ENCODE data around the gene ARHGEF37.
"Not testable (repeated sequence)": the region's sequence is repeated elsewhere in the genome, so short reads cannot be mapped to it uniquely, and the experiment has no call there.

Gene ARHGEF37

GRCh38 chr5:149581192-149581861 lies at the start of gene ARHGEF37:
TSS of gene ARHGEF37 (plus strand) at chr5:149581498. CDS start at chr5:149597770, 16,272 bp downstream.
- peak within 1 kb of the TSS; percentile 49 for H3K4me3 ChIP-seq (ENCODE audit: control insufficient read depth, low read depth, low read length)
- peak; percentile 31 for DNase-seq (ENCODE audit: low read depth)
- TF ChIP-seq CTCF (conservative IDR thresholded peaks at IDR 0.05; ENCODE audit: control insufficient read depth, insufficient read depth, low read depth, low read length) = no peak

GRCh38 chr5:149532413-149532812 lies 48.9 kb upstream of the ARHGEF37 start:
- no peak for TF ChIP-seq CTCF (conservative IDR thresholded peaks at IDR 0.05; ENCODE audit: control insufficient read depth, insufficient read depth, low read depth, low read length)
- no peak for DNase-seq (ENCODE audit: low read depth)
- H3K4me3 ChIP-seq (ENCODE audit: control insufficient read depth, low read depth, low read length) = no peak overlapping the region

DNA sequence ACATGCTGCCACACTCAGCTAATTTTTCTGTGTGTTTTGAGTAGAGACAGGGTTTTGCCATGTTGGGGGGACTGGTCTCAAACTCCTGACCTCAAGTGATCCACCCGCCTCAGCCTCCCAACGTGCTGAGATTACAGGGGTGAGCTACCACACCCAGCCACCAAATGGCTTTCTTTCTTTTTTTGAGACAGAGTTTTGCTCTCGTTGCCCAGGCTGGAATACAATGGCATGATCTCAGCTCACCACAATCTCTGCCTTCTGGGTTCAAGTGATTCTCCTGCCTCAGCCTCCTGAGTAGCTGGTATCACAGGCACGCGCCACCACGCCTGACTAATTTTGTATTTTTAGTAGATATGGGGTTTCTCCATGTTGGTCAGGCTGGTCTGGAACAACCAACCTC lies 45.5 kb upstream of the ARHGEF37 start:
- DNase-seq (ENCODE audit: low read depth); H3K4me3 ChIP-seq (ENCODE audit: control insufficient read depth, low read depth, low read length): not testable (repeated sequence)

DNA sequence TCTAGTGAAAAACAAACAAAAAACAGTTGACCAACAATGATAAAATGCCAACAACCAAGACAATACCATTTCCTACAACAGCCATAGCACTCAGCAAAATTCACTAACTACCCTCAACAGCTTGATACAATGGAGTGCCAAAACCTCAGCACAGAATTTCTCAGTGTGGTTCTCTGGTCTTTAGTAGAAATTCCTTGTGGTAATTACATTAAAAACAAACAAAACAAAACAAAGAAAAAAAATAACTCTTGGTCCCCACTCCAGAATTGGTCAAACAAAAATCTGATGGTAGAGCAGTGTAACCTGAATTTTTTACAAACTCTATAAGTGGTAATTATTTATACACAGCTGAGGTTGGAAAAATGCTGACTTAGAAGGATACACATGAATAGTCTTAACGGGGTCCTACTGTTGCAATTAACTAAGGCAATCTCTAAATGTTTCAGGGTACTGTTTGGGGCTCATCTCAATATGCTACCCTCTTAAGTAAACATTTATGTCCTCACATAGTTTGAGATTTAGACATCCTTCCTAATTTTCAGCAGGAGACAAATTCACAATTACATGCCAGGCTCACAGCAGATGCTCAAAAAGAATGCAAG lies 43.8 kb upstream of the ARHGEF37 start:
- TF ChIP-seq CTCF (conservative IDR thresholded peaks at IDR 0.05; ENCODE audit: control insufficient read depth, insufficient read depth, low read depth, low read length) = no peak
- DNase-seq (ENCODE audit: low read depth) = no peak
- H3K4me3 ChIP-seq (ENCODE audit: control insufficient read depth, low read depth, low read length) = no peak overlapping the region

DNA sequence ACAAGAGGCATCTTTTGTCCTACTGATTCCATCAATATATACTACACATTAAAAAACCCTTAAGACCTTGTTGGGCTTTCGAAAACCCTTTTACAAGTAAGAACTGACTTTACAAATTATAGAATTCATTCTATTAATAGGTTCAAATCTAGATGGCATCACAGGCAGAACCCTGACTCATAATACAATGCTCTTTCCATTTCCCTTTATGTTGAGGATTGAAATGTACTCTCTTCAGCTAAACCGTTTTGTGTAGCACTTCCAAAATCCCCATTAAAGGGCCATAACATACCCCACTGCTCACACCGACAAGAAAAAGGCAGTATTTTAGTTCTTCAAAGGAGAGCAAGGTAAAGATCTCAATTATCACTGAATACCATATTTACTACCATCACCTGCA lies 41.2 kb upstream of the ARHGEF37 start:
- no peak for DNase-seq (ENCODE audit: low read depth)
- no peak for TF ChIP-seq CTCF (conservative IDR thresholded peaks at IDR 0.05; ENCODE audit: control insufficient read depth, insufficient read depth, low read depth, low read length)
- no peak overlapping the region for H3K4me3 ChIP-seq (ENCODE audit: control insufficient read depth, low read depth, low read length)

DNA sequence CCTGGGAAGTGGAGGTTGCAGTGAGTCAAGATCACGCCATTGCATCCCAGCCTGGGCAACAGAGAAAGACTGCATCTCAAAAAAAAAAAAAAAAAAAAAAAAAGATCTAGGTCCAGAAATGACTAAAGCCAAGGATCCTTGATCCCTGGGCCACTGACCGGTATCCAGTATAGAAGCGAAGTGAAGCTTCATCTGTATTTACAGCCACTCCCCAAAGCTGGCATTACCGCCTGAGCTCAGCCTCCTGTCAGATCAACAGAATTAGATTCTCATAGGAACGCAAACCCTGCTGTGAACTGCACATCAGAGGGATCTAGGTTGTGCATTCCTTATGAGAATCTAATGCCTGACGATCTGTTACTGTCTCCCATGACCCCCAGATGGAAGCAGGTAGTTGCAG lies 39.4 kb upstream of the ARHGEF37 start:
- TF ChIP-seq CTCF (conservative IDR thresholded peaks at IDR 0.05; ENCODE audit: control insufficient read depth, insufficient read depth, low read depth, low read length) = no peak
- no peak overlapping the region for H3K4me3 ChIP-seq (ENCODE audit: control insufficient read depth, low read depth, low read length)
- DNase-seq (ENCODE audit: low read depth) = no peak

GRCh38 chr5:149543361-149544027 lies 37.8 kb upstream of the ARHGEF37 start:
- TF ChIP-seq CTCF (conservative IDR thresholded peaks at IDR 0.05; ENCODE audit: control insufficient read depth, insufficient read depth, low read depth, low read length) = no peak
- DNase-seq (ENCODE audit: low read depth) = no peak
- no peak overlapping the region for H3K4me3 ChIP-seq (ENCODE audit: control insufficient read depth, low read depth, low read length)
